Esophagus squamous epithelium (tissue), 5 donors: ENCODE measurements around the gene ADCY7. TPM values are rescaled to one million over a fixed set of nuclear protein-coding genes. Genes with fewer than 3 reads are reported as not detected.

Source experiments
- DNase-seq: peaks from one replicate; lab custom pipeline; 2025; lab: John Stamatoyannopoulos, UW
- H3K27ac ChIP-seq, 4 donors: fragments of 200-600 bp; sonication (generic); one replicate each; pipeline ENCODE4 v1.5.1; 2016 to 2019; ENCODE audit warnings: mild to moderate bottlenecking in 1 of 4
- H3K27me3 ChIP-seq, 4 donors: fragments of 200-600 bp; sonication (generic); 1 replicate in 3 of 4; 2 replicates in 1 of 4; pipeline versions ENCODE4 v1.5.1 to v1.6.0; 2017 to 2021; ENCODE audit warnings: antibody characterized with exemption in 1 of 4
- H3K36me3 ChIP-seq, 3 donors: fragments of 200-600 bp; sonication (generic); one replicate each; pipeline ENCODE4 v1.5.1; 2016 to 2019
- H3K4me1 ChIP-seq, 3 donors: fragments of 200-600 bp; sonication (generic); one replicate each; pipeline ENCODE4 v1.5.1; 2017 to 2019
- H3K4me3 ChIP-seq, 4 donors: fragments of 200-600 bp; sonication (generic); 1 replicate in 3 of 4; 2 replicates in 1 of 4; pipeline ENCODE4 v1.5.1; 2016 to 2019; ENCODE audit warnings: mild to moderate bottlenecking in 2 of 4, moderate library complexity in 1 of 4
- H3K9me3 ChIP-seq, 3 donors: fragments of 200-600 bp; sonication (generic); one replicate each; pipeline ENCODE4 v1.5.1; 2016 to 2019
- POLR2A ChIP-seq, 4 donors: fragments of 450-650 bp; IDR thresholded peaks; one replicate each; pipeline ENCODE4 v1.6.1; 2017; ENCODE audit warnings: antibody characterized with exemption in 4 of 4, mild to moderate bottlenecking in 4 of 4, moderate library complexity in 3 of 4
- WGBS, 2 donors: methylation state at CpG; one replicate each; pipeline ENCODE4 v1.1.5; 2018; 5-methylcytosine and 5-hydroxymethylcytosine counted together
- intact Hi-C: fragments of 100-400 bp; cut with DNase I; formaldehyde crosslinking; loops from one replicate; pipeline ENCODE4 v1.15.0; 2022
- total RNA-seq, 4 donors: library from RNA; depleted of rRNA; stranded (reverse); fragments of >200 nt; gene quantifications; one replicate each; pipeline ENCODE4 v1.1.0, GENCODE V29; 2016
- TF ChIP-seq, protein P1 (sequence below), 6 experiments: fragments of 450-650 bp in 4 of 6; fragments of 200-600 bp in 2 of 6; sonication (generic) in 2 of 6; IDR thresholded peaks; one replicate each; pipeline ENCODE4 v1.5.1; 2016 to 2019; ENCODE audit warnings: antibody characterized with exemption in 6 of 6, mild to moderate bottlenecking in 4 of 6, moderate library complexity in 4 of 6
- donor health status: DM: yes; HTN: yes; CAD: no.

The ADCY7 gene
- total RNA-seq, 4 donors from 2014 or later: 21.2 to 23.9 (median 23.3) TPM

GRCh38 chr16:50263940-50264929, 2.1 kb upstream of the ADCY7 start:
- no peak for DNase-seq
- H3K9me3 ChIP-seq: no peaks in the 10 kb centered on the region
- H3K36me3 ChIP-seq: no peaks in the 10 kb centered on the region
- intact Hi-C loops: no loop called here
- no peak for TF ChIP-seq POLR2A (IDR thresholded peaks at IDR 0.05)
- TF ChIP-seq, protein P1, sequence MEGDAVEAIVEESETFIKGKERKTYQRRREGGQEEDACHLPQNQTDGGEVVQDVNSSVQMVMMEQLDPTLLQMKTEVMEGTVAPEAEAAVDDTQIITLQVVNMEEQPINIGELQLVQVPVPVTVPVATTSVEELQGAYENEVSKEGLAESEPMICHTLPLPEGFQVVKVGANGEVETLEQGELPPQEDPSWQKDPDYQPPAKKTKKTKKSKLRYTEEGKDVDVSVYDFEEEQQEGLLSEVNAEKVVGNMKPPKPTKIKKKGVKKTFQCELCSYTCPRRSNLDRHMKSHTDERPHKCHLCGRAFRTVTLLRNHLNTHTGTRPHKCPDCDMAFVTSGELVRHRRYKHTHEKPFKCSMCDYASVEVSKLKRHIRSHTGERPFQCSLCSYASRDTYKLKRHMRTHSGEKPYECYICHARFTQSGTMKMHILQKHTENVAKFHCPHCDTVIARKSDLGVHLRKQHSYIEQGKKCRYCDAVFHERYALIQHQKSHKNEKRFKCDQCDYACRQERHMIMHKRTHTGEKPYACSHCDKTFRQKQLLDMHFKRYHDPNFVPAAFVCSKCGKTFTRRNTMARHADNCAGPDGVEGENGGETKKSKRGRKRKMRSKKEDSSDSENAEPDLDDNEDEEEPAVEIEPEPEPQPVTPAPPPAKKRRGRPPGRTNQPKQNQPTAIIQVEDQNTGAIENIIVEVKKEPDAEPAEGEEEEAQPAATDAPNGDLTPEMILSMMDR (IDR thresholded peaks at IDR 0.05): no peak
- no peaks in the 10 kb centered on the region for H3K27me3 ChIP-seq
- no peak overlapping the region for H3K27ac ChIP-seq
- H3K4me3 ChIP-seq: no peak overlapping the region
- WGBS, 2 donors: 76 to 84% methylated on average over 7 to 8 of the region's 8 CpGs
- H3K4me1 ChIP-seq: peaks cover 16 to 63% (median 27%) of the 10 kb centered on the region in 3 donors

- peaks cover 0 to 2% (median 0%) of the 10 kb centered on the region in 3 donors for H3K36me3 ChIP-seq
- 67 to 80% methylated on average over 1 to 2 of the region's 2 CpGs for WGBS, 2 donors
- H3K9me3 ChIP-seq: no peaks in the 10 kb centered on the region
- H3K27ac ChIP-seq: peak overlapping the region in 2 of 4 donors; percentile 76
- no peak overlapping the region for H3K4me3 ChIP-seq
- TF ChIP-seq, protein P1 (IDR thresholded peaks at IDR 0.05): peak; percentile 10 to 44 (median 28)
- TF ChIP-seq POLR2A (IDR thresholded peaks at IDR 0.05): no peak
- peaks cover 10 to 54% (median 20%) of the 10 kb centered on the region in 3 donors for H3K4me1 ChIP-seq
- DNase-seq: no peak
- intact Hi-C loops: no loop called here
- no peaks in the 10 kb centered on the region for H3K27me3 ChIP-seq
Observed at GRCh38 chr16:50265260-50265659, 1.1 kb upstream of the ADCY7 start.

DNA sequence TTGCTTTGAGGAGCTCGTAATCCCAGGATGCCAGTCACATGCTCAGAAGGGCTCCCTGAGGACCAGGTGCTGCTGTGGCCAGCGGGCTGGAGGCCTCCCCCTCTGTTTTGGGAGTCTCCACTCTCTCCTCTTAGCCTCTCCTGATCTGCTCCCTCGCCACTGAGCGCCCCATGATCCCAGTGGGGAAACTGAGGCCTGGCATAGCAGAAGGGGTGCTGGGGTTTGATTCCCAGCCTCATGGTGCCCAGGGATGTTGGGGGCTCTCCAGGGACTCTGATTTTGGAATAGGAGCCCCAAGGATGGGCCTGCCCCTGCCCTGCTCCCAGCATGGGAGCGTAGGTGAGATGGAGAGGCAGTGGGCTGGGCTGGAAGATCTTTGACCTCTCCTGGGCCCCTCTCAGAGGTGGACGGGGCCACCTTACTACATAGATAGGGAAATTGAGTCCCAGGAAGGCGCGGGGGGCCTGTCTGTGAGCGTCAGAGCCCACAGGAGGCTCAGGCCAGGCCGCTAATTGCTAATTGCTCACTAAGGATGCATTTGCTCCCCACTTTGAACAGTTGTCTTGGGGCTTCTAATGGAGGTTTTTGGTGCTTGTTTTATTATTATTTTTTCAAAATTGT, 525 bp upstream of the ADCY7 start:
- no peaks in the 10 kb centered on the region for H3K27me3 ChIP-seq
- H3K36me3 ChIP-seq: peaks cover 0 to 8% (median 0%) of the 10 kb centered on the region in 3 donors
- TF ChIP-seq, protein P1 (IDR thresholded peaks at IDR 0.05): no peak
- TF ChIP-seq POLR2A (IDR thresholded peaks at IDR 0.05): no peak
- DNase-seq: no peak
- H3K27ac ChIP-seq: peak overlapping the region; percentile 56 to 78 (median 76)
- H3K4me1 ChIP-seq: peaks cover 10 to 54% (median 20%) of the 10 kb centered on the region in 3 donors
- 63 to 75% methylated on average over 1 to 4 of the region's 10 CpGs for WGBS, 2 donors
- peak overlapping the region in 3 of 4 donors; percentile 44 to 60 (median 44) for H3K4me3 ChIP-seq
- intact Hi-C loops: no loop called here
- no peaks in the 10 kb centered on the region for H3K9me3 ChIP-seq

DNA sequence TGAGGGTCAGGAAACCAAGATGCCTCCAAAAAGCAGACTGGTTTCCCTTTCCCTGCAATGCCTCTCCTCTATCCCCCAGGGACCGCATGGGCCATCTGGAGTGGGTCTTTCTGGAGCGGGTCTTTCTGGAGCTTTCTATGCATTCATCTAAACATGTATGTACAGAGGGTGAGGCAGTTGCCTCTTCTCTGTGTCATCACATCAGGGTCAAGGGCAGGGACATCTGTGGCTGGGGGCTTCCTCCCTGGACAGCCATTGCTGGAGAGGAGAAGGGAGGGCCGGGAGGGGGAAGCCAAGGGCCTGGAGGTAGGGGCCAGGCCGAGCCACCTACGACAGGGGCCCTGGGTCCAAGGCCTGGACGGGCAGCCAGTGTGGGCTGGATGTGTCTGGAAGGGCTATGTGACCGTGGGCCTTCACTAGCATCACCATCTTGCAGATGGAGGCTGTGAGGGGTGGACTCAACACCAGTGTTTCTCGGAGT, 840 bp downstream of the ADCY7 start:
- DNase-seq: no peak
- Histone ChIP-seq H3K9me3 (no peaks in the 10 kb centered on the region), H3K4me1 (peaks cover 10 to 49% (median 20%) of the 10 kb centered on the region in 3 donors), H3K27me3 (no peaks in the 10 kb centered on the region), H3K27ac (peak overlapping the region; percentile 56 to 76 (median 76)), H3K4me3 (peak overlapping the region; percentile 9 to 60 (median 44)), H3K36me3 (peaks cover 0 to 22% (median 0%) of the 10 kb centered on the region in 3 donors)
- intact Hi-C loops: no loop called here
- TF ChIP-seq, protein P1 (IDR thresholded peaks at IDR 0.05): no peak
- no peak for TF ChIP-seq POLR2A (IDR thresholded peaks at IDR 0.05)
- 58 to 79% methylated on average over 3 to 4 of the region's 8 CpGs for WGBS, 2 donors
